Mucosa of stomach (tissue), 1 donor: ENCODE results near the gene GHRHR.

Experiments used
- H3K27me3 ChIP-seq: one replicate; pipeline ENCODE4 v1.7.0; 2013; ENCODE audit warnings: mild to moderate bottlenecking, low read length; ENCODE audit not compliant: control insufficient read depth, insufficient read depth
- H3K36me3 ChIP-seq: one replicate; pipeline ENCODE4 v1.7.0; 2013; ENCODE audit warnings: low read length; ENCODE audit not compliant: control insufficient read depth, insufficient read depth
- H3K4me1 ChIP-seq: one replicate; pipeline ENCODE4 v1.7.0; 2013; ENCODE audit warnings: mild to moderate bottlenecking, low read length; ENCODE audit not compliant: control insufficient read depth, insufficient read depth
- H3K4me3 ChIP-seq: one replicate; pipeline ENCODE4 v1.7.0; 2013; ENCODE audit warnings: low read length
- H3K9ac ChIP-seq: one replicate; pipeline ENCODE4 v1.7.0; 2013; ENCODE audit warnings: mild to moderate bottlenecking, low read length, moderate library complexity
- H3K9me3 ChIP-seq: one replicate; pipeline ENCODE4 v1.7.0; 2013; ENCODE audit warnings: mild to moderate bottlenecking, low read length, moderate library complexity; ENCODE audit not compliant: control insufficient read depth
- donor health status: Pancreatic carcinoma.

GHRHR gene

GRCh38 chr7:31003721-31004120, 40.0 kb downstream of the GHRHR start:
- H3K9me3 ChIP-seq: no peaks in the 10 kb centered on the region
- no peak overlapping the region for H3K9ac ChIP-seq
- no peaks in the 10 kb centered on the region for H3K4me1 ChIP-seq
- no peaks in the 10 kb centered on the region for H3K36me3 ChIP-seq
- no peak overlapping the region for H3K4me3 ChIP-seq
- peaks cover 5% of the 10 kb centered on the region for H3K27me3 ChIP-seq

GRCh38 chr7:31004393-31004792, 40.6 kb downstream of the GHRHR start:
- Histone ChIP-seq H3K9me3 (no peaks in the 10 kb centered on the region), H3K9ac (no peak overlapping the region), H3K36me3 (no peaks in the 10 kb centered on the region), H3K27me3 (peaks cover 5% of the 10 kb centered on the region), H3K4me3 (no peak overlapping the region), H3K4me1 (no peaks in the 10 kb centered on the region)

GRCh38 chr7:31006857-31007256, 43.1 kb downstream of the GHRHR start:
- Histone ChIP-seq H3K4me1 (no peaks in the 10 kb centered on the region), H3K4me3 (no peak overlapping the region), H3K36me3 (no peaks in the 10 kb centered on the region), H3K9me3 (no peaks in the 10 kb centered on the region), H3K27me3 (peaks cover 5% of the 10 kb centered on the region), H3K9ac (no peak overlapping the region)

- Histone ChIP-seq H3K36me3 (no peaks in the 10 kb centered on the region), H3K27me3 (peaks cover 5% of the 10 kb centered on the region)
Measured at GRCh38 chr7:31007634-31008033, 43.9 kb downstream of the GHRHR start.

GRCh38 chr7:31014826-31015225, 51.1 kb downstream of the GHRHR start:
- H3K36me3 ChIP-seq: no peaks in the 10 kb centered on the region
- H3K9ac ChIP-seq: no peak overlapping the region
- H3K27me3 ChIP-seq: peaks cover 5% of the 10 kb centered on the region
- H3K4me1 ChIP-seq: no peaks in the 10 kb centered on the region
- no peak overlapping the region for H3K4me3 ChIP-seq
- H3K9me3 ChIP-seq: no peaks in the 10 kb centered on the region

More at GRCh38 chr7:31007634-31008033, 43.9 kb downstream of the GHRHR start:
- Histone ChIP-seq H3K4me1 (no peaks in the 10 kb centered on the region), H3K4me3 (no peak overlapping the region), H3K9ac (no peak overlapping the region), H3K9me3 (no peaks in the 10 kb centered on the region)

GRCh38 chr7:31017032-31017675, 53.4 kb downstream of the GHRHR start:
- H3K4me3 ChIP-seq: no peak overlapping the region
- H3K36me3 ChIP-seq: no peaks in the 10 kb centered on the region
- no peaks in the 10 kb centered on the region for H3K4me1 ChIP-seq
- peaks cover 5% of the 10 kb centered on the region for H3K27me3 ChIP-seq
- no peaks in the 10 kb centered on the region for H3K9me3 ChIP-seq
- no peak overlapping the region for H3K9ac ChIP-seq

GRCh38 chr7:31017721-31018120, 54.0 kb downstream of the GHRHR start:
- H3K9ac ChIP-seq: no peak overlapping the region

GRCh38 chr7:31019509-31019908, 55.8 kb downstream of the GHRHR start:
- H3K36me3 ChIP-seq: no peaks in the 10 kb centered on the region
- no peak overlapping the region for H3K9ac ChIP-seq
- no peaks in the 10 kb centered on the region for H3K4me1 ChIP-seq
- H3K27me3 ChIP-seq: no peaks in the 10 kb centered on the region
- no peaks in the 10 kb centered on the region for H3K9me3 ChIP-seq
- no peak overlapping the region for H3K4me3 ChIP-seq

More at GRCh38 chr7:31017721-31018120, 54.0 kb downstream of the GHRHR start:
- H3K27me3 ChIP-seq: peaks cover 5% of the 10 kb centered on the region
- no peaks in the 10 kb centered on the region for H3K4me1 ChIP-seq
- H3K4me3 ChIP-seq: no peak overlapping the region
- no peaks in the 10 kb centered on the region for H3K9me3 ChIP-seq
- H3K36me3 ChIP-seq: no peaks in the 10 kb centered on the region

GRCh38 chr7:31020161-31020560, 56.4 kb downstream of the GHRHR start:
- no peak overlapping the region for H3K9ac ChIP-seq
- H3K36me3 ChIP-seq: no peaks in the 10 kb centered on the region
- H3K9me3 ChIP-seq: no peaks in the 10 kb centered on the region
- H3K27me3 ChIP-seq: no peaks in the 10 kb centered on the region
- no peak overlapping the region for H3K4me3 ChIP-seq
- H3K4me1 ChIP-seq: no peaks in the 10 kb centered on the region

GRCh38 chr7:31020652-31021051, 56.9 kb downstream of the GHRHR start:
- no peaks in the 10 kb centered on the region for H3K36me3 ChIP-seq
- H3K9ac ChIP-seq: no peak overlapping the region
- no peak overlapping the region for H3K4me3 ChIP-seq
- no peaks in the 10 kb centered on the region for H3K27me3 ChIP-seq
- no peaks in the 10 kb centered on the region for H3K9me3 ChIP-seq
- H3K4me1 ChIP-seq: no peaks in the 10 kb centered on the region

GRCh38 chr7:31022117-31022516, 58.4 kb downstream of the GHRHR start:
- Histone ChIP-seq H3K4me1 (peaks cover 4% of the 10 kb centered on the region), H3K27me3 (no peaks in the 10 kb centered on the region), H3K36me3 (no peaks in the 10 kb centered on the region), H3K9me3 (no peaks in the 10 kb centered on the region), H3K9ac (no peak overlapping the region), H3K4me3 (no peak overlapping the region)

- H3K4me1 ChIP-seq: peaks cover 4% of the 10 kb centered on the region
- H3K36me3 ChIP-seq: no peaks in the 10 kb centered on the region
- no peaks in the 10 kb centered on the region for H3K9me3 ChIP-seq
- H3K4me3 ChIP-seq: no peak overlapping the region
- H3K27me3 ChIP-seq: no peaks in the 10 kb centered on the region
- no peak overlapping the region for H3K9ac ChIP-seq
Measured at GRCh38 chr7:31022726-31023125, 59.0 kb downstream of the GHRHR start.

GRCh38 chr7:31023877-31024276, 60.1 kb downstream of the GHRHR start:
- Histone ChIP-seq H3K27me3 (no peaks in the 10 kb centered on the region), H3K4me1 (peaks cover 4% of the 10 kb centered on the region), H3K36me3 (no peaks in the 10 kb centered on the region), H3K9ac (no peak overlapping the region), H3K9me3 (no peaks in the 10 kb centered on the region), H3K4me3 (no peak overlapping the region)
